ENCODE data around the gene SLC25A31. TPM values are rescaled to one million over a fixed set of nuclear protein-coding genes. Genes with fewer than 3 reads are reported as not detected.

SLC25A31 gene
- total and polyA plus RNA-seq, 2 of the 13 experiments (the other 11 are each of a cell fraction or from before 2014, with no cell fraction given) = 0.04 TPM; not detected in 1

GRCh38 chr4:127782275-127783025 lies 52.2 kb downstream of the SLC25A31 start, which contains the start of gene HSPA4L (continued):
- peak; percentile 58; the same call in 1 of the 2 replicates for TF ChIP-seq DZIP1 (CRISPR knock-in tag; IDR thresholded peaks at IDR 0.05)
- peak; percentile 4 for TF ChIP-seq MED8 (CRISPR knock-in tag; IDR thresholded peaks at IDR 0.05; ENCODE audit: insufficient replicate concordance)
- TF ChIP-seq ZNF772 (CRISPR knock-in tag; IDR thresholded peaks at IDR 0.05) = no peak
- TF ChIP-seq ZNF280B (CRISPR knock-in tag; IDR thresholded peaks at IDR 0.05; ENCODE audit: borderline replicate concordance) = peak; percentile 21; the same call in 1 of the 2 replicates
- TF ChIP-seq SAP130 (CRISPR knock-in tag; IDR thresholded peaks at IDR 0.05; ENCODE audit: low read depth) = peak; percentile 72
- peak; percentile 63 for TF ChIP-seq IKZF4 (CRISPR knock-in tag; IDR thresholded peaks at IDR 0.05; ENCODE audit: borderline replicate concordance, low read depth, not compliant biosample characterization)
- TF ChIP-seq HOXA3 (CRISPR knock-in tag; IDR thresholded peaks at IDR 0.05) = peak; percentile 60
- TF ChIP-seq ZFP62 (CRISPR knock-in tag; IDR thresholded peaks at IDR 0.05) = no peak
- TF ChIP-seq NFKB2 (CRISPR knock-in tag; IDR thresholded peaks at IDR 0.05; ENCODE audit: borderline replicate concordance) = peak; percentile 29; the same call in 1 of the 2 replicates
- peak; percentile 73 for TF ChIP-seq ZNF777 (CRISPR knock-in tag; IDR thresholded peaks at IDR 0.05)
- TF ChIP-seq PHF21A (CRISPR knock-in tag; IDR thresholded peaks at IDR 0.05) = peak; percentile 46; the same call in 1 of the 2 replicates
- TF ChIP-seq ZNF7 (CRISPR knock-in tag; IDR thresholded peaks at IDR 0.05) = no peak
- TF ChIP-seq ZNF382 (CRISPR knock-in tag; IDR thresholded peaks at IDR 0.05; ENCODE audit: borderline replicate concordance) = no peak
- no peak for TF ChIP-seq SNAPC5 (CRISPR knock-in tag; IDR thresholded peaks at IDR 0.05; ENCODE audit: borderline replicate concordance)
- no peak for TF ChIP-seq MLX (CRISPR knock-in tag; IDR thresholded peaks at IDR 0.05)
- no peak for TF ChIP-seq PLRG1 (conservative IDR thresholded peaks at IDR 0.05)
- TF ChIP-seq REST (IDR thresholded peaks at IDR 0.05; ENCODE audit: borderline replicate concordance in 1 of 2, low read depth in 1 of 2, low read length in 2 of 2) = no peak
- no peak for TF ChIP-seq ARNTL (CRISPR knock-in tag; IDR thresholded peaks at IDR 0.05)
- TF ChIP-seq ZNF703 (CRISPR knock-in tag; IDR thresholded peaks at IDR 0.05; ENCODE audit: borderline replicate concordance) = peak; percentile 72
- TF ChIP-seq PPARG (CRISPR knock-in tag; conservative IDR thresholded peaks at IDR 0.05) = no peak
- 0 out of 2 replicates have a peak, but pooled peaks have one; percentile 54 for TF ChIP-seq ZMYM2 (CRISPR knock-in tag; IDR thresholded peaks at IDR 0.05)

Data from HepG2 (cell line).